ENCODE results near the gene IL11. TPM values are rescaled to one million over a fixed set of nuclear protein-coding genes. Genes with fewer than 3 reads are reported as not detected.
A peak's percentile ranks its signal among the peaks of the same experiment; 100 is the strongest.

IL11 gene
- total RNA-seq, 1 experiment from 2014 or later, result 8.4 TPM

- in situ Hi-C loops (cut with HindIII; ENCODE audit: low sequenced_read_pairs), result no loop called here
- DNase-seq (ENCODE audit: low spot score), result no peak
Observed at GRCh38 chr19:55392820-55393761, 22.8 kb upstream of the IL11 start.

- in situ Hi-C loops (cut with HindIII; ENCODE audit: low sequenced_read_pairs), result no loop called here
Observed at GRCh38 chr19:55391702-55392615, 21.7 kb upstream of the IL11 start.

GRCh38 chr19:55391191-55391670, 21.0 kb upstream of the IL11 start:
- no peak for DNase-seq (ENCODE audit: low spot score)
- in situ Hi-C loops (cut with HindIII; ENCODE audit: low sequenced_read_pairs), result no loop called here

More at GRCh38 chr19:55391702-55392615, 21.7 kb upstream of the IL11 start:
- no peak for DNase-seq (ENCODE audit: low spot score)

- in situ Hi-C loops (cut with HindIII; ENCODE audit: low sequenced_read_pairs), result no loop called here
- DNase-seq (ENCODE audit: low spot score), result no peak
Observed at GRCh38 chr19:55390461-55390880, 20.2 kb upstream of the IL11 start.

GRCh38 chr19:55389386-55390317, 19.4 kb upstream of the IL11 start:
- DNase-seq (ENCODE audit: low spot score), result no peak
- in situ Hi-C loops (cut with HindIII; ENCODE audit: low sequenced_read_pairs), result no loop called here

- no peak for DNase-seq (ENCODE audit: low spot score)
- in situ Hi-C loops (cut with HindIII; ENCODE audit: low sequenced_read_pairs), result no loop called here
Observed at GRCh38 chr19:55387736-55388497, 17.7 kb upstream of the IL11 start.

- no peak for DNase-seq (ENCODE audit: low spot score)
- in situ Hi-C loops (cut with HindIII; ENCODE audit: low sequenced_read_pairs), result no loop called here
Observed at GRCh38 chr19:55386493-55386971, 16.3 kb upstream of the IL11 start.

GRCh38 chr19:55385724-55386492, 15.6 kb upstream of the IL11 start, which contains the start of gene RPL28:
Gene RPL28, plus strand, starts transcription at chr19:55385932. Its CDS starts 426 bp downstream, at chr19:55386358.
- DNase-seq (ENCODE audit: low spot score), result peak; percentile 98
- in situ Hi-C loops (cut with HindIII; ENCODE audit: low sequenced_read_pairs), result no loop called here

- DNase-seq (ENCODE audit: low spot score), result peak; percentile 97
Observed at GRCh38 chr19:55384920-55385723, 14.9 kb upstream of the IL11 start.

GRCh38 chr19:55384131-55384919, 14.1 kb upstream of the IL11 start, which contains the start of gene TMEM238:
Gene TMEM238, minus strand, starts transcription at chr19:55384292. Its CDS starts 33 bp downstream, at chr19:55384259.
- in situ Hi-C loops (cut with HindIII; ENCODE audit: low sequenced_read_pairs), result no loop called here
- DNase-seq (ENCODE audit: low spot score), result peak; percentile 49

More at GRCh38 chr19:55384920-55385723, 14.9 kb upstream of the IL11 start:
- in situ Hi-C loops (cut with HindIII; ENCODE audit: low sequenced_read_pairs), result no loop called here

GRCh38 chr19:55383279-55384130, 13.2 kb upstream of the IL11 start:
- DNase-seq (ENCODE audit: low spot score), result peak; percentile 45
- in situ Hi-C loops (cut with HindIII; ENCODE audit: low sequenced_read_pairs), result no loop called here

GRCh38 chr19:55382522-55383054, 12.3 kb upstream of the IL11 start:
- in situ Hi-C loops (cut with HindIII; ENCODE audit: low sequenced_read_pairs), result no loop called here
- DNase-seq (ENCODE audit: low spot score), result no peak

- in situ Hi-C loops (cut with HindIII; ENCODE audit: low sequenced_read_pairs), result no loop called here
- no peak for DNase-seq (ENCODE audit: low spot score)
Observed at GRCh38 chr19:55382013-55382412, 11.8 kb upstream of the IL11 start.

- in situ Hi-C loops (cut with HindIII; ENCODE audit: low sequenced_read_pairs), result no loop called here
- no peak for DNase-seq (ENCODE audit: low spot score)
Observed at GRCh38 chr19:55379174-55379573, 8.9 kb upstream of the IL11 start.

All from G401 (cell line).